GM18861 (cell line): ENCODE data around the gene PAPSS1.

Source experiments
- ATAC-seq: cut with Tn5 transposase; IDR thresholded peaks from one replicate; pipeline ENCODE4 v1.9.1; 2021; ENCODE audit not compliant: unreplicated experiment

The PAPSS1 gene

GRCh38 chr4:107631560-107631959 is 88.5 kb downstream of the PAPSS1 start:
- ATAC-seq, result no peak

DNA sequence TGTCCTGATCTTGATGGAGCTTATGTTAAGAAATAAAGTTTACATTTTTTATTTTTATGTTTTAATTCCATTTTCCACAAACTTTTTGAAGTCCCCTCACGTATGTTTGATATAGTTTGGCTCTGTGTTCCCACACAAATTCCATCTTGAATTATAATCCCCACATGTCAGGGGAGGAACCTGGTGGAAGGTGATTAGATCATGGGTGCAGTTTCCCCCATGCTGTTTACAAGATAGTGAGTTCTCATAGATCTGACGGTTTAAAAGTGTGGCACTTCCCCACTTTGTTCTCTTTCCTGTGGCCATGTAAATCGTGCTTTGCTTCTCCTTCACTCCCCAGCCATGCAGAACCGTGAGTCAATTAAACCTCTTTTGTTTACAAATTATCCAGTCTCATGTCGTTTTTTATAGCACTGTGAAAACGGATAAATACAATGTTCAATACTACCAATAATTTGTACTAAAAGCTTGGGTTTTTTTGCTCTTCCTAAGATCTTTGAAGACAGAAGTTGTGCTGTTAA is 89.8 kb downstream of the PAPSS1 start:
- no peak for ATAC-seq

GRCh38 chr4:107629318-107629717 is 90.7 kb downstream of the PAPSS1 start:
- ATAC-seq, result no peak

- no peak for ATAC-seq
These were observed 94.6 kb downstream of the PAPSS1 start for GRCh38 chr4:107625391-107625902.

DNA sequence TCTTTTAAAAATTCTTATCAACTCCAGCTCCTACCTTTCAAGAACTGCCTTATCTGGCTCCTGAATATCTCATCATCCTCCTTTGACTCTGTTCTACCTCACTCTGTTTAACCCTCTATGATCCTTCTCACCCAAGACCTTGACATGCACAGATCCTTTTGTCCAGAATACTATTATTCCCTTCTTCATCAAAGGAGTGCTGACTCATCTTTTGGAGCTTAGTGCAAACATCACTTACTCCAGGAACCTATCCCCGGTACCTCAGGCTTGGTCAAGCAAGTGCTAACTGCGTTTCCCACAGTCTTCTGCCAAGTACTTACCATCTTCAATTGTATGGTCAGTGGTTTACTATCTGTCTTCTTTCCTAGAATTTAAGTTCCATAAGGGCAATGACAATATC is 96.0 kb downstream of the PAPSS1 start:
- ATAC-seq, result no peak

- no peak for ATAC-seq
These were observed 98.0 kb downstream of the PAPSS1 start for GRCh38 chr4:107622006-107622405.

- no peak for ATAC-seq
These were observed 100.3 kb downstream of the PAPSS1 start for GRCh38 chr4:107619731-107620130.

- ATAC-seq, result no peak
These were observed 101.0 kb downstream of the PAPSS1 start for GRCh38 chr4:107619066-107619465.

DNA sequence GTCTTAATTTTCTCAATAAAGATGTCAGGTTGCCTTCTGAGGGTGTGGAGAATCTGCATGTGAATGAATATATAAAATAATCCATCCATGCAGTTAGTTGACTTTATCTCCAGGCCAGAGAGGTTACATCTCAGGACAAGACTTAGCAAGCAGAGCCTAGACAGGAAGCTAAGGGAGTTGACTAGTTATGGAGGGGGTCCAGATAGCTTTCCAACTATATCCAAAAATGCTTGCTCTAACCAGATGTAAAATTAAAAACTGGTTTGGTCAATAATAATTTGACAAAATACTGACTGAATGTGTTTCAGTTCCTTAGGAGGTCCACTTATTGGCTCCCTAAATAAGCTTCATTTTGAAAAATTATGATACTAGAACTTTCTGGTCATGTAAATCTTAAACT is 101.4 kb downstream of the PAPSS1 start:
- no peak for ATAC-seq

- ATAC-seq, result no peak
These were observed 103.1 kb downstream of the PAPSS1 start for GRCh38 chr4:107616838-107617389.

- no peak for ATAC-seq
These were observed 104.2 kb downstream of the PAPSS1 start for GRCh38 chr4:107615809-107616208.

DNA sequence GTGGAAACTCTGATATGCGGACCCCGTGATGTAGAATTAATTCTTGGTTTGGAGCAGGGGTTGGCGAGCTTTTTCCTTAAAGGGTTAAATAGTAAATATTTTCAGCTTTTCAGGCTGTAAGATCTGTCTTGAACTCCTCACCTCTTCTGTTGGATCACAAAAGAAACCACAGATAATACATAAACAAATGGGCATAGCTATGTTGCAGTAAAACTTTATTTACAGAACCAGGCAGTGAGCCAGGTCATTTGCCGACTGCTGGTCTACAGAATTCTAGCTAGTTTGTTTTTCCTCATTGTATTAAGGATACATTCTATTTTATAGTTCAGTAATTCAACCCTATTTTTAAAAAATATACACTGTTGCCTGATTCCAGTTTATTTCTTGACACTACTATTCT is 116.6 kb downstream of the PAPSS1 start:
- no peak for ATAC-seq

- no peak for ATAC-seq
These were observed 119.1 kb downstream of the PAPSS1 start for GRCh38 chr4:107600983-107601382.

DNA sequence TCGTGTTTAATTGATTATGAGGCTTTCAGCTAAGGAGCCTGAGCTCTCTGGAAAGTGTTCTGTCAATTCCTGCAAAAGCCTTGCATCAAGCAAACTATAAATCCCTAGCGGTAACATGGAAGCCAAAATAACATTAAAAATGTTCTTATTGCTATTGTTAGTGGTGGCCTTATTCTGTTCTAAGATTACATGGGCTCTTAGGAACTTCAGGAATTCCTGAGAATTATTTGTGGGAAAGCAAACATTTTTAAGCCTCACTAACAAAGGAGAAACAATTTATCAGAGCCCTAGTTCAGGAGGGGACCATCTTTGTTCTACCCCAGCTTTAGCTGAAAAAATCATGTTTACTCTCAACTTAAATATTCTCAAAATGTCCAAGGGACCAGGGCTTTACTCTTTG is 119.6 kb downstream of the PAPSS1 start:
- no peak for ATAC-seq

- ATAC-seq, result no peak
These were observed 120.2 kb downstream of the PAPSS1 start for GRCh38 chr4:107599841-107600240.

GRCh38 chr4:107593230-107593629 is 126.8 kb downstream of the PAPSS1 start:
- ATAC-seq, result no peak

DNA sequence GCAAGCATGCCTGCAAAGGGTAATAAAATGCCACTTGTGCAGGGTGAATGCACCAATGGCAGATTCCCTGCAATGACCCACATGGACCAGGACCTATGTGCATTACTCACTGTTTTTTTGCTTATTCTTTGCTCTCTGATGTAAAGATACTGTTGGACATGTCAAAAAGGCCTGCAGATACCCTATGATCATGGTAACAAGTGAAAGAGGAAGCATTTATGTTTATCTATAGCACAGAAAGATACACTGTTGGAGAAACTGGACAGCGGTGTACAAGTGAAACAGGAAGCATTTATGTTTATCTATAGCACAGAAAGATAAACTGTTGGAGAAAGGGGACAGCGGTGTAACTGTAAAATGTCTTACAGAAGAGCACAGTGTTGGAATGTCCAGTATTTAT is 127.5 kb downstream of the PAPSS1 start:
- ATAC-seq, result no peak

GRCh38 chr4:107589269-107589668 is 130.8 kb downstream of the PAPSS1 start:
- no peak for ATAC-seq

- no peak for ATAC-seq
These were observed 133.7 kb downstream of the PAPSS1 start for GRCh38 chr4:107586371-107586770.

DNA sequence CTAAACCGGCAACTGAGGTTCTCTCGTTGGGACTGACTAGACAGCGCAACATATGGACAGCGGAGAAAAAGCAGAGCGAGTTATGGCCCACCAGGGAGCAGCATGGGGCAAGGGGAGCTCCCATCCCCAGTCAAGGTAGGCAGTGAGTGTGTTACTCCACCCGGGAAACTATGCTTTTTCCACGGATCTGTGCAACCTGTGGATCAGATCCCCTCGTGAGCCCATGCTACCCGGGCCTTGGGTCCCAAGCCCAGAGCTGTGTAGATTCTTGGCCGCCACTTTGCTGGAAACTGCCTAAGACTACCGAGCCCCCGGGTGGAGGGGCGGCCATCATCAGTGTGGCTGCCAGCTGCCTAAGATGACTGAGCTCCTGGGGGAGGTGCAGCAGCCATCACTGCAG is 140.9 kb downstream of the PAPSS1 start:
- no peak for ATAC-seq

DNA sequence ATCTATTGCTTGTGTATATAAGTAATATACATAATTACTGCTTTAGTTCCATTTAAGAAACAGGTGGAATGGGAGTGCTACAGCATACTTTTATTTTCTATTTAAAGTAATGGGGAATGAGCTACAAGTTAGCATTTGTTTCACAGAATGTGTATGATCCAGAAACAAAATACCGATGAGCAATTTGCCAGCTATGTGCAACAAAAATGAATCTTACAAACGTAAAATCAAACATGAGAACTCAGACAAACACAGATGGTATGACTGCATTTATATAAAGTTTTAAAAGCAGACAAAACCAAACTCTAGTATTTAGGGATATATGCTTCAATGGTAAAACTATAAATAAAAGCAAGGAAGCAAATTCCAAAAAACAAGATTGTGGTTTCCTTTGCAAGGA is 141.7 kb downstream of the PAPSS1 start:
- no peak for ATAC-seq

DNA sequence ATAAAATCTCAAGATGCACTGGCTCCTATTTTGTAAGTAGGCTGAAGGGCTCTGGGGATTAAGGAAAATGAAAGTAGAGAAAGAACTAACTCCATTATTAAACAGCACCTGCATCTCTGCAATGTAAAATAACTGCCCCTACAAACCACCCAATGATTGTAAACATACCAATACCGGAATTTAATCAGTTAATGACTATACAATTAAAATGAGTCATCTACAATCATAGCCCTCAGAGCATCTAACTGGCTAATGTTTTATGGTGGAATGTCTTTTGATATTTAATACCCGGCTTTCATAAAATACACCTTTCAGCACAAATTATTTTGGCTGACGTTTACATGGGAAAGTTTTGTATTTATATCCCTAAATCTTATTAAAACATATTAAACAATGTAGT is 142.3 kb downstream of the PAPSS1 start:
- no peak for ATAC-seq

DNA sequence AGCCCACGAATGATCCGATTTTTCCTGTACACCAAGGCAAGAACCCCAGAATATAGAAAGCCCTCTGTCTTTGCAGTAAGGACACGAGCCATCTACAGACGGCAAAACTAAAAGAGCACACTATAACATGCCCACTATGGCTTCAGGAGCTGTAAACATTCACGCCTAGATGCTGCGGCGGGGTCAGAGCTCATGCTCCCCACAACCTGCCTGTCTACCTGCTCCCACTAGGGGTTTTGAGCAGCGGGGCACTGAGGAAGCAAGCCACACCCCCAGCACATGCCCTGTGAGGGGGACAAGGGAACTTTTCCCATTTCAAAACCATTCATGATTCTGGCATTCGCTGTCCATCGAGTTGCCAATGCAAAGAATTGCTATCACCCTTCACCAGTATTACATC is 144.8 kb downstream of the PAPSS1 start:
- no peak for ATAC-seq
